Measurements from ENCODE around the gene PTPRM.

GRCh38 chr18:8253944-8254343, 686.8 kb downstream of the PTPRM start:
- TF ChIP-seq, protein P1, sequence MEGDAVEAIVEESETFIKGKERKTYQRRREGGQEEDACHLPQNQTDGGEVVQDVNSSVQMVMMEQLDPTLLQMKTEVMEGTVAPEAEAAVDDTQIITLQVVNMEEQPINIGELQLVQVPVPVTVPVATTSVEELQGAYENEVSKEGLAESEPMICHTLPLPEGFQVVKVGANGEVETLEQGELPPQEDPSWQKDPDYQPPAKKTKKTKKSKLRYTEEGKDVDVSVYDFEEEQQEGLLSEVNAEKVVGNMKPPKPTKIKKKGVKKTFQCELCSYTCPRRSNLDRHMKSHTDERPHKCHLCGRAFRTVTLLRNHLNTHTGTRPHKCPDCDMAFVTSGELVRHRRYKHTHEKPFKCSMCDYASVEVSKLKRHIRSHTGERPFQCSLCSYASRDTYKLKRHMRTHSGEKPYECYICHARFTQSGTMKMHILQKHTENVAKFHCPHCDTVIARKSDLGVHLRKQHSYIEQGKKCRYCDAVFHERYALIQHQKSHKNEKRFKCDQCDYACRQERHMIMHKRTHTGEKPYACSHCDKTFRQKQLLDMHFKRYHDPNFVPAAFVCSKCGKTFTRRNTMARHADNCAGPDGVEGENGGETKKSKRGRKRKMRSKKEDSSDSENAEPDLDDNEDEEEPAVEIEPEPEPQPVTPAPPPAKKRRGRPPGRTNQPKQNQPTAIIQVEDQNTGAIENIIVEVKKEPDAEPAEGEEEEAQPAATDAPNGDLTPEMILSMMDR (conservative IDR thresholded peaks at IDR 0.05; ENCODE audit: low read depth in 2 of 2), result no peak
- no peak for TF ChIP-seq EZH2 (IDR thresholded peaks at IDR 0.05; ENCODE audit: low read depth, unreplicated experiment)
- no peak for TF ChIP-seq JUNB (IDR thresholded peaks at IDR 0.05; ENCODE audit: unreplicated experiment)
- no peak for TF ChIP-seq CREB1 (CRISPR knock-in tag; IDR thresholded peaks at IDR 0.05; ENCODE audit: low read depth)
- TF ChIP-seq POLR2AphosphoS5 (IDR thresholded peaks at IDR 0.05; ENCODE audit: low read depth), result no peak
- TF ChIP-seq REST (IDR thresholded peaks at IDR 0.05; ENCODE audit: unreplicated experiment), result no peak
- no peak for TF ChIP-seq EZH2phosphoT487 (IDR thresholded peaks at IDR 0.05; ENCODE audit: unreplicated experiment)
- no peak for TF ChIP-seq ZNF114 (CRISPR knock-in tag; IDR thresholded peaks at IDR 0.05)
- no peak for TF ChIP-seq ZNF462 (CRISPR knock-in tag; IDR thresholded peaks at IDR 0.05)
- no peak for TF ChIP-seq ZNF331 (CRISPR knock-in tag; IDR thresholded peaks at IDR 0.05; ENCODE audit: low read depth)
